Activated naive CD8-positive, alpha-beta T cell treated with anti-CD3 and anti-CD28 coated beads, Interleukin-2, amount 50 U/mL, for 16 hours (primary cell): ENCODE measurements around the gene UBTF.

Source experiments
- DNase-seq: peaks from one replicate; pipeline ENCODE4 v3.0.0-alpha.2; 2020; ENCODE audit warnings: low read depth, low spot score

UBTF gene

DNA sequence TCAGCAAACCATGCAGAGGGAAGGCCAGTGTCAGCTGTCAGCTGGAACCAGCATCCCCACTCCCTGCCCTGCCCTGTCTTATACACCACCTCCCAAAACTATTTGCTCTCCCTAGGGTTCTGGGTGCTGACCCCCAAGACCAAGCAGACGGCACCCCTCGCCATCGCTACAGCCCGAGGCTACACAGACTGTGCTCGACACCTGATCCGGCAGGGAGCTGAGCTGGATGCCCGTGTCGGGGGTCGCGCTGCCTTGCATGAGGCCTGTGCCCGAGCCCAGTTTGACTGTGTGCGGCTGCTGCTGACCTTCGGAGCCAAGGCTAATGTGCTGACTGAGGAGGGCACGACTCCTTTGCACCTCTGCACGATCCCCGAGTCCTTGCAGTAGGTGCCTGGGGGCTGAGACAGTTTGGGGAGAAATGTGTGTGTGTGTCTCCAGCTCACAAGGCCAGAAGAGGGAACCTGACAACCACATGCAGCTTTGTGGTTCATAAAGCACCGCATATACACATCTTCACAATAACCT, 47.5 kb downstream of the UBTF start:
- DNase-seq = no peak

- no peak for DNase-seq
These were observed 48.8 kb downstream of the UBTF start, which contains the start of gene ASB16 for GRCh38 chr17:44170499-44171201. Gene ASB16, plus strand, starts transcription at chr17:44170704. Its CDS starts 86 bp downstream, at chr17:44170790.

DNA sequence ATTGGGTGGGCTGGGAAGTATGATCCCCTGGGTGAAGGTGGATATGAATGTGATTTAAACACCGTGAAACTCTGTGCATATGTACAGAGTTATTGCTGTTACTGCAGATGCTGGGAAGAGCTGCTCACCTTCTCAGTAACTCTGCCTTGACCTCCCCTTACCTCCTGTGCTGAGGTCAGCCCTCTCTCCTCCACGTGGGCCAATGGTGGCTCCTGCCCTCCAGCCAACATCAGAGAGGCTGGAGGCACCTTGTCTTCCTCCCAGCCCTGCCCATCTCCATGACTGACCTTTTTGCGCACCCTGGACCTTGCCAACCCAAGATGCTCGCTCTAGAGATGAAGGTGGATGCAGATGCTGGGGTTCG, 49.4 kb downstream of the UBTF start:
- DNase-seq = no peak

GRCh38 chr17:44167181-44167861, 52.2 kb downstream of the UBTF start:
- no peak for DNase-seq

DNA sequence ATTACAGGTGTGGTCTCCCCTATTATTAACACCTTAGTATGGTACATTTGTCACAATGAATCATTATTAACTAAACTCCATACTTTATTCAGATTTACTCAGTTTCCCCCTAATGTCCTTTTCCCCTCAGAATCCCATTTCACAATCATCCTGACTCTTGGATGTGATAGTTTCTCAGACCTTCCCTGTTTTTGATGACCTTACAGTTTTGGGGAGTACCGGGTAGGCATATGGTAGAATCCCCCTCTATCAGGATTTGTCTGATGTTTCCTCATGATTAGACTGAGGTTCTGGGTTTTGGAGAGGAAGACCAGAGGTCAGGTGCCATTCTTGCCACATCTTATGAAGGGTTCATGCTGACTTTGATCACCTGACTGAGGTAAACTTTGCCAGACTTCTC, 55.0 kb downstream of the UBTF start:
- DNase-seq = no peak

DNA sequence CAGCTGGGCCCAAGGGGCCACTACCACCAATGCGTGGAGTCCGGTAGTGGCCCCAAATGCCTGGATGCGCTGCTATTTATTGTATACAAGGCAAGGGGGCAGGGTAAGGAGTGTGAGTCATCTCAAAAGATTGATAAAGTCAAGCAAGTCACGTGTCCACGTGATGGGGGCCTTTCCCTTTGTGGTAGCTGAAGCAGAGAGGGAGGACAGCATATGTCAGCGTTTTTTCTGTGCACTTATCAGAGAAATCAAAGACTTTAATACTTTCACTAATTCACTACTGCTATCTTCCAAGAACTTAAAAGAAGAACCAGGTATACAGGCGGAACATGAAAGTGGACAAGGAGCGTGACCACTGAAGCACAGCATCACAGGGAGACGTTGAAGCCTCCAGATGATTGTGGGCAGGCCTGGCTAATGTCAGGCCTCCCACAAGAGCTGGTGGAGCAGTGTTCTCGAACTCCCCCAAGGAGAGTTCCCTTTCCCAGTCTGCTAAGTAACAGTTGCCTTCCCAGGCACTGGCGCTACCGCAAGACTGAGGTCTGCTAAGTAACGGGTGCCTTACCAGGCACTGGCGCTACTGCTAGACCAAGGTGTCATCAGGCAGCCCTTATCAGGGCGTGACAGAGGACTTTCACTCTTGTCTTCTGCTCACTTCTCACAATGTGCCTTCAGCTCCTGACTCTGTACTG, 59.8 kb downstream of the UBTF start:
- no peak for DNase-seq

GRCh38 chr17:44155488-44155887, 64.0 kb downstream of the UBTF start:
- DNase-seq = no peak
